Lower leg skin (tissue), 4 donors: ENCODE data around the gene HHIP. TPM values are rescaled to one million over a fixed set of nuclear protein-coding genes. Genes with fewer than 3 reads are reported as not detected.

Experiments
- DNase-seq, 2 donors: peaks; one replicate each; pipeline ENCODE4 v3.0.0-alpha.2; 2019; ENCODE audit warnings: low spot score in 2 of 2
- H3K4me3 ChIP-seq: fragments of 200-600 bp; sonication (generic); 2 replicates; pipeline ENCODE4 v1.5.1; 2017; ENCODE audit warnings: mild to moderate bottlenecking, low read depth; ENCODE audit not compliant: poor library complexity, severe bottlenecking
- POLR2A ChIP-seq, 2 donors: fragments of 450-650 bp; IDR thresholded peaks; one replicate each; pipeline ENCODE4 v1.6.1; 2016 to 2017; ENCODE audit warnings: antibody characterized with exemption in 2 of 2, mild to moderate bottlenecking in 1 of 2, moderate library complexity in 1 of 2
- whole genome bisulfite sequencing, 2 donors: methylation state at CpG; one replicate each; pipeline ENCODE4 v1.1.5; 2018; 5-methylcytosine and 5-hydroxymethylcytosine counted together
- intact Hi-C: fragments of 100-400 bp; cut with DNase I; formaldehyde crosslinking; loops from one replicate; pipeline ENCODE4 v1.15.0; 2023; ENCODE audit warnings: low total_unique reads
- total RNA-seq, 4 donors: library from RNA; depleted of rRNA; stranded (reverse); fragments of >200 nt; gene quantifications; one replicate each; pipeline ENCODE4 v1.1.0, GENCODE V29; 2016
- TF ChIP-seq, protein P1 (sequence below), 3 donors: fragments of 450-650 bp; IDR thresholded peaks; one replicate each; pipeline ENCODE4 v1.5.1; 2016; ENCODE audit warnings: antibody characterized with exemption in 3 of 3, mild to moderate bottlenecking in 3 of 3, moderate library complexity in 2 of 3

The HHIP gene
- total RNA-seq, 4 donors from 2014 or later = 0.03 to 0.04 TPM; not detected in 2

DNA sequence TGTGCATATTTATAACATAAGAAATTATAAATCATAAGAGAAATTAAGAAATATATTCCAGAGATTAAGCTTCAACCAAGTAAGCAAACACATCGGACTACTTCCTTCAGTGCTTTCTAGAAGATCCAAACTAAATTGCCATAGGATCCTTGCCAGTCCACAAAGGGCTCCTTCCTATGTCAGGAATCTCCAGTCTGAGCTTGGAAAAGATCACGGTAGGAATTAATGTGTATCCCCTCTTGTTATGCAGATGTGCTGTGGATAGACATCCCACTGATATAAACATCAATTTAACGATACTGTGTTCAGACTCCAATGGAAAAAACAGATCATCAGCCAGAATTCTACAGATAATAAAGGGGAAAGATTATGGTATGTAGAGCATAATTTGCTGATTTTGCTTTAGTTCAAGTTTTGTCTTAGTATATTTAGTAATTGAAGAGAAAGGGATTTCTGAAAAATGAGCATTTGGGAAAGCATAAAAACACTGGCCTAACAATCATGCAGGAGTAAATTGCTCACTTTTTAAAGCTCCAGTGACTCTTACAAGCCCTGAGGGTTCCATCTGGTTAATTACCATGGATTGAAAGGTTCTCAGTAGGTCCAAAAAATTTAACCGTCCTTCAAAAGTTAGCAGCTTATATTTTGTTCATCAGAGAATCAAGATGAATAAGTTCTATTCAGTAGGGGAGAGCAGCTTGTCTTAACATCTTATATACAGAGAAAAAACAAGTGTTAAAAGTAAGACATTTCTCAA, 65.9 kb downstream of the HHIP start:
- no peak for DNase-seq
- WGBS, 2 donors = 71 to 74% methylated on average over 4 of the region's 4 CpGs
- H3K4me3 ChIP-seq = no peak overlapping the region
- TF ChIP-seq, protein P1, sequence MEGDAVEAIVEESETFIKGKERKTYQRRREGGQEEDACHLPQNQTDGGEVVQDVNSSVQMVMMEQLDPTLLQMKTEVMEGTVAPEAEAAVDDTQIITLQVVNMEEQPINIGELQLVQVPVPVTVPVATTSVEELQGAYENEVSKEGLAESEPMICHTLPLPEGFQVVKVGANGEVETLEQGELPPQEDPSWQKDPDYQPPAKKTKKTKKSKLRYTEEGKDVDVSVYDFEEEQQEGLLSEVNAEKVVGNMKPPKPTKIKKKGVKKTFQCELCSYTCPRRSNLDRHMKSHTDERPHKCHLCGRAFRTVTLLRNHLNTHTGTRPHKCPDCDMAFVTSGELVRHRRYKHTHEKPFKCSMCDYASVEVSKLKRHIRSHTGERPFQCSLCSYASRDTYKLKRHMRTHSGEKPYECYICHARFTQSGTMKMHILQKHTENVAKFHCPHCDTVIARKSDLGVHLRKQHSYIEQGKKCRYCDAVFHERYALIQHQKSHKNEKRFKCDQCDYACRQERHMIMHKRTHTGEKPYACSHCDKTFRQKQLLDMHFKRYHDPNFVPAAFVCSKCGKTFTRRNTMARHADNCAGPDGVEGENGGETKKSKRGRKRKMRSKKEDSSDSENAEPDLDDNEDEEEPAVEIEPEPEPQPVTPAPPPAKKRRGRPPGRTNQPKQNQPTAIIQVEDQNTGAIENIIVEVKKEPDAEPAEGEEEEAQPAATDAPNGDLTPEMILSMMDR (IDR thresholded peaks at IDR 0.05) = no peak
- TF ChIP-seq POLR2A (IDR thresholded peaks at IDR 0.05) = no peak
- intact Hi-C loops = loop anchor here (5.0 kb wide), 1 partner anchor 1170 kb away; no protein-coding TSS in a partner anchor

DNA sequence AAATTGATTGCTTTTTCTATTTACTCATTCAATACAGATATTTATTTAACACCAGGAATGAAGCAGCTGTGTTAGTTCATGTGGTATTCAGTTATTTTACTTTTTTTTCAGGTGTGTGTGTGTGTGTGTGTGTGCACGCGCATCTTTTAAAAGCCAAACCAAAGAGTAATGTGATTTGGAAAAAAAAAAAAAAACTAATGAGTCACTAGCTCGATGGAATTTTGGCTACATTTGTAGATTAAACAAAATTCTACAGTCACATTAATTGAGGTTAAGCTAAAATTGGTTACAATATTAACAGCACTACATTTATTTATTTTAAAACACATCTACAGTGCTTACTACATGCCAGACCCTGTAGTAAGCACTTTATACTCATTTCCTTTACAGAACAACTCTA, 66.8 kb downstream of the HHIP start:
- 50 to 60% methylated on average over 3 of the region's 3 CpGs for WGBS, 2 donors
- intact Hi-C loops = loop anchor here (5.0 kb wide), 1 partner anchor 1170 kb away; no protein-coding TSS in a partner anchor
- H3K4me3 ChIP-seq = no peak overlapping the region
- TF ChIP-seq, protein P1 (IDR thresholded peaks at IDR 0.05) = no peak
- no peak for TF ChIP-seq POLR2A (IDR thresholded peaks at IDR 0.05)
- DNase-seq = no peak

DNA sequence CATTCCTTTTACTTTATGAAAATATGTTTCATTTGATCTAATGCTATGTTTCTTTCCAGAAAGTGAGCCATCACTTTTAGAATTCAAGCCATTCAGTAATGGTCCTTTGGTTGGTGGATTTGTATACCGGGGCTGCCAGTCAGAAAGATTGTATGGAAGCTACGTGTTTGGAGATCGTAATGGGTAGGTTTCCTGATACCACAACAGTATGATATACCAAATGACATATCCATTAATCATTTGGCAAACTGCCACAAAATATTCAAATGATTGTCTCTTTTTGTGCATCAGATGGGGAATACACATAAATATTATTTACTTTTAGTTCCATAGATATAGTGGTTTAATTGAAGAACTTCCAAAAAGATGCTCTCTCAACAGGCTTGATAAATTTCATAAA, 68.2 kb downstream of the HHIP start:
- intact Hi-C loops = loop anchor here (5.0 kb wide), 1 partner anchor 1168 kb away; no protein-coding TSS in a partner anchor
- WGBS, 2 donors = 89 to 95% methylated on average over 3 of the region's 3 CpGs
- DNase-seq = no peak
- no peak overlapping the region for H3K4me3 ChIP-seq
- TF ChIP-seq, protein P1 (IDR thresholded peaks at IDR 0.05) = no peak
- no peak for TF ChIP-seq POLR2A (IDR thresholded peaks at IDR 0.05)

DNA sequence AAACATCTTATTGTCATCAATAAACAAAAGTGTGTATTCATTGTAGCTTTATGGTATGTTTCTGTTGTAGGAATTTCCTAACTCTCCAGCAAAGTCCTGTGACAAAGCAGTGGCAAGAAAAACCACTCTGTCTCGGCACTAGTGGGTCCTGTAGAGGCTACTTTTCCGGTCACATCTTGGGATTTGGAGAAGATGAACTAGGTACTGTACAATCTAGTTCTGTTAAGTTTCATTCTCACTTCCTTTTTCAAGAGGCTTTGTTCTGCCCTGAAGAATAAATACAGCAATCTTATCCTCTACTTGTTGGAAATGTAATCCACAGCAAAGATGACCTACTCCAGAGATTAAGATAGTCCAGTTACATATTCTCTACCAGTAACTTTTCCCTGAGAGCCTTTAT, 69.3 kb downstream of the HHIP start:
- 77 to 85% methylated on average over 2 of the region's 2 CpGs for WGBS, 2 donors
- no peak for DNase-seq
- intact Hi-C loops = loop anchor here (5.0 kb wide), 1 partner anchor 1083 kb away; no protein-coding TSS in a partner anchor
- H3K4me3 ChIP-seq = no peak overlapping the region
- TF ChIP-seq, protein P1 (IDR thresholded peaks at IDR 0.05) = no peak
- TF ChIP-seq POLR2A (IDR thresholded peaks at IDR 0.05) = no peak

DNA sequence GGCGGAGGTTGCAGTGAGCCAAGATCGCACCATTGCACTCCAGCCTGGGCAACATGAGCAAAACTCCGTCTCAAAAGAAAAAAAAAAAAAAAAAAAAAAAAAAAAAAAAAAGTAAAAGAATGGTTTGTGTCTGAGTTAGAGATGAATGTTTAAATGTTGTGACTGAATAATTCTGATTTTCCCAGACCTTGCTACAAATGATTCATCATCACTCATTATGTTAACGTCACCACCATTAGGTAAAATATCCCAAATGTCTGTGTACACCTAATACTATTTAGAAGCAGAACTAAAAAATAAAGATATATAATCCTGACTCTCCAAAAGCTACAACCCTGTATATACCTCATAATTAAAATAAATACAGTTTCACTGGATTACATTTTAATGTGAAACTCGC, 70.8 kb downstream of the HHIP start:
- 91 to 96% methylated on average over 5 of the region's 5 CpGs for WGBS, 2 donors
- TF ChIP-seq, protein P1 (IDR thresholded peaks at IDR 0.05) = no peak
- TF ChIP-seq POLR2A (IDR thresholded peaks at IDR 0.05) = no peak
- no peak overlapping the region for H3K4me3 ChIP-seq
- intact Hi-C loops = loop anchor here (5.0 kb wide), 1 partner anchor 1084 kb away; no protein-coding TSS in a partner anchor
- DNase-seq = no peak
